HG03354 (cell line): ENCODE results near the gene SYT11.

ENCODE experiments used
- ATAC-seq: cut with Tn5 transposase; IDR thresholded peaks from one replicate; pipeline ENCODE4 v1.9.1; 2021; ENCODE audit warnings: mild to moderate bottlenecking; ENCODE audit not compliant: unreplicated experiment, poor library complexity, severe bottlenecking

The SYT11 gene

GRCh38 chr1:155859881-155860871 lies 809 bp downstream of the SYT11 start:
- ATAC-seq, result no peak

DNA sequence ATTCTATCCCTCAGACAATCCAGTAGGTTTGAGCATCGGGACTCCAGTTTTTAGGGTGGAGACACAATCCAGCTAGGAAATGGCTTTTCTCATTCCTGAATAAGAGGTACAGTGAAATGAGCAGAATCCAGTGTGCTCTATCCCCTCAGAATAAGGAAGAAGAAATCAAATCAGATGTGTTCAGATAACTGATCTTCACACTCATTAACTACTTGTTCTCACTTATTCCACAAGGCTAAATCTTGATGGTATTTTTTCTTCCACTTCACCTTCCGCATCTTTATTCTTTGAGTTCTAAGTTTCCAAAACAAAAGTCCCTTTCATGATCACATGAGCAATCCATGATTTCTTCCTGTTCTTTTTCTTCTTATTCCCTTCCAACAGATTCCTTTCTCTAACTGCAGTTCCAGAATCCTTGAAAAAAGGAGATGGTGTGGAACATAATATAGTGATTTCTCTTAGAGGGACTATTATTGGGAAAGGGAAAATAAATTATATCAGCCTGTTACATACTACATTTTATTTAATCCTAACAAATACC lies 1.7 kb downstream of the SYT11 start:
- ATAC-seq, result no peak

DNA sequence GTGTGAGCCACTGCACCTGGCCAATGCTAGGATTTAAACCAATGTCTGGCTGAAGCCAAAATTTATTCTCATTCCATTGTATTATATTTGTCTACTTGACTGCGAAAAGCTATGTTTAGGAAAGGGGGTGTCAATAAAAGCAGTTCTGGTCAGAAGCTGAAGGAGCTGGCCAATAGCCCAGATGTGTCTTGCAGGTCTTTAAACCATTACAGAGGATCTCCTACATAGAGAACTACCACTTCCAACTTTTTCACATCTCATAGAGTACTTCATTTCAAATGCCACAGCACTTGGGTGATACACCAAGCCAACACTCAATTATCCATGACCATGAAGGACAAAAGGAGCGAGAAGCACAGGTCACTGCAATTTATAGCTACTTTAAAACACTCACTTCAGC lies 2.5 kb downstream of the SYT11 start:
- no peak for ATAC-seq

GRCh38 chr1:155864393-155864792 lies 5.0 kb downstream of the SYT11 start:
- no peak for ATAC-seq

GRCh38 chr1:155867766-155868165 lies 8.4 kb downstream of the SYT11 start:
- no peak for ATAC-seq

DNA sequence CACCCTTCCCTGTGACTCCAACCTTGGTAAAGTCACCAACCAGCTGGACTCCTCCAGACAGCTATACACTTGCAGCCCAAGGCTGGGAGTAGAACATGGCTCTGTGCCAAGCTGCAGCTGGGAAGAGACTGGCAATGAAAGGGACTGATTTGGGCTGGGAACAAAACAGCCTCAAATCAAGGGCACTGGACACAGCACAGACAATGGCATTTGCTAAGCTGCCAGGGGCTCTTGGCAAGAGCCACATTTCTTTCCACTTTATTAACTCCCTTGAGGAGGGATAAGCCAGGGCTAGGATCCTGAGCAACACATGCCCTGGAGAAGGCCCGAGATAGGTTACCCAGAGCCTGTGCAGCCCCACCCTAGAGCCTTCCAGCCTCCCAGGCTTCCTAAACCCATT lies 12.0 kb downstream of the SYT11 start:
- no peak for ATAC-seq

DNA sequence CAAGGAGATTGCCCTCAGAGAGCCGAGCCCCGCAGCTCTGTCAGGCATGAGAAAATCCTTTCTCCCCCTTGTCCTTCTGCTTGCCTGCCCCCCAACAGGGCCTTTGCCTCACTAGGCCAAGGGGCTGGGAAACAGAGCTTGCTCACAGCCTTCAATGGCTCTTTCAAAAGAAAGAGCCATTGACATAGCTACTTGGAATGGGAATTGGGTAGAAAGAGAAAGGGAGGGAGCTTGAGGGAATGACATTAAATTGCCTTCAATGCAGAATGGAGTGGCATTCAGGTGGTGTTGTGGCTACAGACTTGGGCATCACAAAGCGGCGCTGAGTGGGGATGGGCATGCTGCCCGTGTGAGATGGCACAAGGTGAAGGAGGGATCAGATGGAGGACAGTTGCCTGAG lies 13.2 kb downstream of the SYT11 start:
- no peak for ATAC-seq

DNA sequence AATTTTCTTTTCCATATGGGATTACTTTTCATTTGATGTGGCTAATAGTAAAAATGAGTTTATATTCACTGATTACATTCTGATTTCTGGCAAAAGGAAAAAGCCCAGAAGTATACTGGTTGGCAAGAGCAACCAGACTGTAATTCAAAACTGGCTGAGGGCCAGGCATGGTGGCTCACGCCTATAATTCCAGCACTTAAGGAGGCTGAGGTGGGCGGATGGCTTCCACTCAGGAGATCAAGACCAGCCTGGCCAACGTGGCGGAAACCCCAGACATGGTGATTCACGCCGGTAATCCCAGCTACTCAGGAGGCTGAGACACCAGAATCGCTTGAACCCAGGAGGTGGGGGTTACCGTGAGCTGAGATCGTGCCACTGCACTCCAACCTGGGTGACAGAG lies 14.5 kb downstream of the SYT11 start:
- no peak for ATAC-seq

DNA sequence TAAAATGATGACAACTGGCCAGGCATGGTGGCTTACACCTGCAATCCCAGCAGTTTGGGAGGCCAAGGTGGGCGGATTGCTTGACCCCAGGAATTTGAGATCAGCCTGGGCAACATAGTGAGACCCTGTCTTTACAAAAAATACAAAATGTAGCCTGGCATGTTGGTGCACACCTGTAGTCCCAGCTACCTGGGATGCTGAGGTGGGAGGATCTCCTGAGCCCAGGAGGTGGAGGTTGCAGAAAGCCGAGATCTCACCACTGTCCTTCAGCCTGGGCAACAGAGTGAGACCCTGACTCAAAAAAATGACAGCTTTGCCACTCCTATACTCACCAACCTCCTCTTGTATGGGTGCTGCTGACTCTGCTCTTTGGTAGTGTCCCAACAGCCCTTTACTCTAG lies 18.6 kb downstream of the SYT11 start:
- no peak for ATAC-seq

- ATAC-seq, result no peak
Observed at GRCh38 chr1:155880251-155880650, 20.9 kb downstream of the SYT11 start.

GRCh38 chr1:155880950-155881349 lies 21.6 kb downstream of the SYT11 start:
- ATAC-seq, result no peak

GRCh38 chr1:155882235-155882634 lies 22.9 kb downstream of the SYT11 start:
- no peak for ATAC-seq

DNA sequence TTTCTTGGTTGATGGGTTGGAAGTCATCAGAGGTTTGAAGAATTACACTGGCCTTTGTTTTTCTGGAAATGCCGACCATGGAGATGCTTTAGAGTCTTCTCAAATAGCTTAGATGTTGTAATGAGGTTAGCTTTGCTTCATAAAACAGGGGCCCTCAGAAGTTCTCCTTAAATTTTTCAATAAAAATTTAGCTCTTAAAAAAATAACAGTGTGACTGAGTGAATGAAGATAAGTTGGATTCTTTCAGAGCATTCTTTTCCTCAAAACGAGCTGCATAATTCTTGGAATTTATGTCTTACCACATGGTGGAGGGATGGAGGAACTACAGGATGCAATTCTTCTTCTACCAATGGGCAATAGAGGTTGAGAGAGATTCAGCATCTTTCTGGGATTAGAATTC lies 23.4 kb downstream of the SYT11 start:
- ATAC-seq, result no peak

- no peak for ATAC-seq
Observed at GRCh38 chr1:155884031-155884960, 24.9 kb downstream of the SYT11 start.

DNA sequence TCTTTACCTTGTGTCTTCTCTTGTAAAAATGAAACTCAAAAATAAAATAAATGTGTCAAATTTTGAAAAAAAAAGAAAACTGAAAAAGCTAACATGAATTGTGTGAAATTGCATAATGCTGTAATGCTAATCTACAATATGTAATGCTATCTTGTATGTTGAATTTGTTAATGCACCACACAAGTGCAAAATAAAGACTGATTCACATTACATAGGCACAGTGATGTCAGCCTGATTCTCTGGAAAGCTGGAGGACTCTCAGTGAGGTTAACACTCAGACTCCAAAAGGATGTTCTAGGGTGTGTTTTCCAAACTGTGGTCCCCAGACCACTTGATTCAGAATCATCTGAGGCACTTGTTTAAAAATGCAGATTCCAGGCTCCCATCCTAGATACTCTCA lies 25.6 kb downstream of the SYT11 start:
- no peak for ATAC-seq

DNA sequence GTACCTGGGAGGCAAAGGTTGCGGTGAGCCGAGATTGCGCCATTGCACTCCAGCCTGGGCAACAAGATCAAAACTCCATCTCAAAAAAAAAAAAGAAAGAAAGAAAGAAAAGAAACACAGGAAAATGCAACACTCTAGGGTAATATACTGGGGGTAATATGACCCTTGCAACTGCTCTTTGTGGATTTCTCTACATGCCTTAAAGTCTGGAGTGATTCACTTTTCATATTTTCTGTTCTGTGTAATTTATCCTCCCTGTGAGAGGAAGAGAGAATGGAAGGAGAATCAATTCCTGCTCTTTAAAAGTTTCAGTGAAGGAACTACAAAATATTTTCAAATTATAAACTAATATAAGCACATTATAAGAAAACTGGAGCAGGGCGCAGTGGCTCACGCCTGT lies 29.1 kb downstream of the SYT11 start:
- ATAC-seq, result no peak

DNA sequence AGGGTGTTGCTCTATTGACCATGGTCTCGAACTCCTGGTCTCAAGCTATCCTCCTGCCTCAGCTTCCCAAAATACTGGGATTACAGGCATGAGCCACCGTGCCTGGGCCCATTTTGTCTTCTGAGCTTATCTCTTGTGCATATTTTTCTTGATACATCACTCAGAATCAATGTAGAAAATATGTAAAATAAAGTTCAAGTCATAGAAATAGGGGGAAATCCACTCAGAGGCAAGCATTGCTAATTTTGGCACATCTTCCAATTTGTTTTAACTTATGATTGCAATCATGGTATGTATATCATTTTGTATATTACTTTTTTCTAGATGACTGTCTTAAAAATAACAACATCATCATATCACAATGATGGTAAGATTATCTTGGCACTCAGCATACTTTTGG lies 30.2 kb downstream of the SYT11 start:
- no peak for ATAC-seq

GRCh38 chr1:155890251-155890650 lies 30.9 kb downstream of the SYT11 start:
- ATAC-seq, result no peak

DNA sequence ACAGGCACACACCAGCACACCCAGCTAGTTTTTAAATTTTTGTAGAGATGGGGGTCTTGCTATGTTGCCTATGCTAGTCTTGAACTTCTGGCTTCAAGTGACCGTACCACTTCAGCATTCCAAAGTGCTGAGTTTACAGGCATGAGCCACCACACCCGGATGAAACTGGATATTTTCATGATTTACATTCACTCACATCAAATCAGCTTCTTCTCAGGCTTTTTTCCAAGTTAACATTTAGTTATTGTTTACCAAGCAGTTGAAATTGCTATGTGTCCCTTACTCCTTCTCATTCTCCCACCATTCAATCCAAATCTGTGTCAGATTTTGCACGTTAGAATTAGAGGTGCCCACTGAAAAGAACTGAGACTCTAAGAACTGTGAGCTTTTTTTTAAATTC lies 33.4 kb downstream of the SYT11 start:
- no peak for ATAC-seq

DNA sequence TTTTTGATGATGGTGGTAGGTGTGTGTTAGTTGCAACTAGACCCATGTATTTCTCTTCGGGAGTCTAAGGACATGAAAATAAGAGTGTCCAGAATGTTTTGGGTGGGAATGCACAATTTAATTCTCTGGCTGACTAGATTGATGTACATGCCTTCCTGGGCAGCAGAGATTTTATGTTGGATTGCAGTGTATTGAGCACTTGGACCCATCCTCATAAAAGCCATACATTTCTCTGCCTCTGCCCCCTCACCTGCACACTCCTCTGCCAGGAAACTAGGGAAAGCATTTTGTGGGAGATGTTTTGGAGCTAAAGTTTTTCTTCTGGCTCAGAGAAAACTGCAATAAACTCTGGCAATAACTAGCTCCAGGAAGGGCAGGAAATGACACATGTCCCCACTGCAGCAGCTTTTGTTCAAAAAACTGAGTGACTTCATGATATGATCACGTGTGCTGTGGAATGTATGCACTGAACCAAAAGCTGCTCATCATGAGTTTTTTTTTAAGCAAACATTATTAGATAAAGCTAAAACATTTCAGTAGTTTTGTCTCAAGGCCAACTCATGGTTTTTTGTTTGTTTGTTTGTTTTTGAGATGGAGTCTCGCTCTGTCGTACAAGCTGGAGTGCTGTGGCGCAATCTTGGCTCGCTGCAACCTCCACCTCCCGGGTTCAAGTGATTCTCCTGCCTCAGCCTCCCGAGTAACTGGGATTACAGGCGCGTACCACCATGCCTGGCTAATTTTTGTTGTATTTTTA lies 34.2 kb downstream of the SYT11 start:
- no peak for ATAC-seq
